Trophoblast cell (in vitro differentiated cells and primary cell): Measurements from ENCODE around the gene KRTAP12-3.
"Not testable (repeated sequence)": the region's sequence is repeated elsewhere in the genome, so short reads cannot be mapped to it uniquely, and the experiment has no call there.

ENCODE experiments used
- DNase-seq, 2 donors: peaks; one replicate each; pipeline ENCODE4 v3.0.0-alpha.2; 2016
- H2AFZ ChIP-seq: 2 replicates; pipeline ENCODE4 v1.6.1; 2013; ENCODE audit warnings: low read length, moderate library complexity, mild to moderate bottlenecking; ENCODE audit not compliant: insufficient read depth, poor library complexity
- H2AK5ac ChIP-seq: 2 replicates; pipeline ENCODE4 v1.6.1; 2013; ENCODE audit warnings: mild to moderate bottlenecking, low read length
- H2BK120ac ChIP-seq: 2 replicates; pipeline ENCODE4 v1.6.1; 2013; ENCODE audit warnings: low read length, mild to moderate bottlenecking, moderate library complexity; ENCODE audit not compliant: insufficient read depth, poor library complexity
- H2BK12ac ChIP-seq: 2 replicates; pipeline ENCODE4 v1.6.1; 2013; ENCODE audit warnings: mild to moderate bottlenecking, low read length, moderate library complexity
- H2BK5ac ChIP-seq: 2 replicates; pipeline ENCODE4 v1.6.1; 2013; ENCODE audit warnings: low read length, low read depth, moderate library complexity, mild to moderate bottlenecking; ENCODE audit not compliant: poor library complexity
- H3K14ac ChIP-seq: 2 replicates; pipeline ENCODE4 v1.6.1; 2013; ENCODE audit warnings: mild to moderate bottlenecking, low read length
- H3K18ac ChIP-seq: 2 replicates; pipeline ENCODE4 v1.6.1; 2013; ENCODE audit warnings: mild to moderate bottlenecking, low read length
- H3K23ac ChIP-seq: 2 replicates; pipeline ENCODE4 v1.6.1; 2013; ENCODE audit warnings: low read length
- H3K27ac ChIP-seq: 2 replicates; pipeline ENCODE4 v1.5.1; 2013; ENCODE audit warnings: low read depth, mild to moderate bottlenecking, inconsistent platforms, low read length, moderate library complexity
- H3K27me3 ChIP-seq: 2 replicates; pipeline ENCODE4 v1.6.1; 2013; ENCODE audit warnings: inconsistent platforms, mild to moderate bottlenecking, low read length, moderate library complexity; ENCODE audit not compliant: insufficient read depth
- H3K36me3 ChIP-seq, 2 experiments: 1 replicate in 1 of 2; 2 replicates in 1 of 2; pipeline ENCODE4 v1.6.1; 2013; ENCODE audit warnings: low read length in 2 of 2, mild to moderate bottlenecking in 2 of 2, moderate library complexity in 1 of 2; ENCODE audit not compliant: insufficient read depth in 2 of 2, control insufficient read depth in 1 of 2
- H3K4ac ChIP-seq: 2 replicates; pipeline ENCODE4 v1.6.1; 2013; ENCODE audit warnings: low read depth, mild to moderate bottlenecking, low read length, moderate library complexity
- H3K4me1 ChIP-seq, 2 experiments: 1 replicate in 1 of 2; 2 replicates in 1 of 2; pipeline ENCODE4 v1.6.1; 2013; ENCODE audit warnings: low read length in 2 of 2, mild to moderate bottlenecking in 2 of 2, moderate library complexity in 1 of 2; ENCODE audit not compliant: insufficient read depth in 2 of 2, control insufficient read depth in 1 of 2
- H3K4me2 ChIP-seq: 2 replicates; pipeline ENCODE4 v1.6.1; 2013; ENCODE audit warnings: inconsistent platforms, mild to moderate bottlenecking, low read length, moderate library complexity
- H3K4me3 ChIP-seq: 2 replicates; pipeline ENCODE4 v1.5.1; 2013; ENCODE audit warnings: mild to moderate bottlenecking, low read depth, low read length, inconsistent platforms
- H3K79me1 ChIP-seq: one replicate; pipeline ENCODE4 v1.6.1; 2013; ENCODE audit warnings: low read length
- H3K79me2 ChIP-seq: 2 replicates; pipeline ENCODE4 v1.6.1; 2013; ENCODE audit warnings: low read length, mild to moderate bottlenecking; ENCODE audit not compliant: control insufficient read depth, insufficient read depth, poor library complexity
- H3K9ac ChIP-seq: 2 replicates; pipeline ENCODE4 v1.6.1; 2013; ENCODE audit warnings: mild to moderate bottlenecking, low read length
- H3K9me3 ChIP-seq: 2 replicates; pipeline ENCODE4 v1.6.1; 2013; ENCODE audit warnings: low read depth, mild to moderate bottlenecking, control low read depth, inconsistent platforms, low read length; ENCODE audit not compliant: insufficient read depth
- H4K12ac ChIP-seq: 2 replicates; pipeline ENCODE4 v1.6.1; 2013; ENCODE audit warnings: low read depth, mild to moderate bottlenecking, low read length, moderate library complexity
- H4K8ac ChIP-seq: 2 replicates; pipeline ENCODE4 v1.6.1; 2013; ENCODE audit warnings: low read depth, mild to moderate bottlenecking, low read length, moderate library complexity
- H4K91ac ChIP-seq: one replicate; pipeline ENCODE4 v1.6.1; 2013; ENCODE audit warnings: low read depth, mild to moderate bottlenecking, low read length, moderate library complexity
- whole genome bisulfite sequencing: extraction: QIAGEN DNeasy Blood & Tissue Kit; methylation state at CpG from one replicate; pipeline ENCODE4 v1.1.7; 2013; ENCODE audit warnings: missing lambda C conversion rate; ENCODE audit not compliant: insufficient read length, insufficient coverage; ENCODE audit errors: extremely low coverage; 5-methylcytosine and 5-hydroxymethylcytosine counted together

KRTAP12-3 gene

GRCh38 chr21:44638506-44639330, 19.0 kb upstream of the KRTAP12-3 start:
- not testable (repeated sequence) for H2AFZ ChIP-seq, H2AK5ac ChIP-seq, H3K4me2 ChIP-seq, H3K79me2 ChIP-seq, H3K4ac ChIP-seq, H3K23ac ChIP-seq, H3K36me3 ChIP-seq, H4K12ac ChIP-seq, H3K4me1 ChIP-seq, H3K9me3 ChIP-seq, H2BK120ac ChIP-seq, H2BK12ac ChIP-seq, H3K27me3 ChIP-seq, H3K9ac ChIP-seq, H2BK5ac ChIP-seq, H4K91ac ChIP-seq, DNase-seq, H3K14ac ChIP-seq, H3K79me1 ChIP-seq, H3K18ac ChIP-seq, H3K4me3 ChIP-seq, H3K27ac ChIP-seq, H4K8ac ChIP-seq
- WGBS = no CpG with 5 or more reads among the region's 21 CpGs

GRCh38 chr21:44639331-44639655, 18.4 kb upstream of the KRTAP12-3 start:
- Histone ChIP-seq H3K27me3 (no peaks in the 10 kb centered on the region), H2AK5ac (no peak overlapping the region), H3K36me3 (no peaks in the 10 kb centered on the region), H3K4ac (no peak overlapping the region), H4K8ac (no peak overlapping the region), H4K12ac (no peak overlapping the region), H3K27ac (no peak overlapping the region), H4K91ac (no peak overlapping the region), H2AFZ (no peak overlapping the region), H3K4me3 (no peak overlapping the region), H3K9ac (no peak overlapping the region), H3K18ac (no peak overlapping the region), H3K4me2 (no peak overlapping the region), H3K14ac (no peak overlapping the region), H2BK12ac (no peak overlapping the region), H3K4me1 (no peaks in the 10 kb centered on the region), H3K23ac (no peak overlapping the region), H2BK120ac (no peak overlapping the region), H3K79me1 (no peaks in the 10 kb centered on the region), H3K79me2 (no peaks in the 10 kb centered on the region), H3K9me3 (no peaks in the 10 kb centered on the region), H2BK5ac (no peak overlapping the region)
- DNase-seq = no peak
- no CpG with 5 or more reads among the region's 12 CpGs for WGBS

- H3K9ac ChIP-seq = no peak overlapping the region
- no peak overlapping the region for H4K12ac ChIP-seq
- H2AFZ ChIP-seq = no peak overlapping the region
- no peak overlapping the region for H2AK5ac ChIP-seq
- H4K8ac ChIP-seq = no peak overlapping the region
- H3K18ac ChIP-seq = no peak overlapping the region
- H3K79me1 ChIP-seq = no peaks in the 10 kb centered on the region
- H3K36me3 ChIP-seq = no peaks in the 10 kb centered on the region
- DNase-seq = no peak
- H3K4me3 ChIP-seq = no peak overlapping the region
- no peaks in the 10 kb centered on the region for H3K9me3 ChIP-seq
- no peaks in the 10 kb centered on the region for H3K79me2 ChIP-seq
- H3K23ac ChIP-seq = no peak overlapping the region
- H2BK120ac ChIP-seq = no peak overlapping the region
- H2BK5ac ChIP-seq = no peak overlapping the region
- H2BK12ac ChIP-seq = no peak overlapping the region
- no peak overlapping the region for H3K4ac ChIP-seq
- no peaks in the 10 kb centered on the region for H3K27me3 ChIP-seq
- H3K27ac ChIP-seq = no peak overlapping the region
- no peak overlapping the region for H3K4me2 ChIP-seq
- H3K4me1 ChIP-seq = no peaks in the 10 kb centered on the region
- no CpG with 5 or more reads among the region's 5 CpGs for WGBS
- H4K91ac ChIP-seq = no peak overlapping the region
- H3K14ac ChIP-seq = no peak overlapping the region
Measured at GRCh38 chr21:44640761-44641160, 17.0 kb upstream of the KRTAP12-3 start.

- H3K4ac ChIP-seq = no peak overlapping the region
- no peak overlapping the region for H3K4me3 ChIP-seq
- no peak overlapping the region for H3K14ac ChIP-seq
- H2AK5ac ChIP-seq = no peak overlapping the region
- H3K9me3 ChIP-seq = no peaks in the 10 kb centered on the region
- no peak for DNase-seq
- H3K36me3 ChIP-seq = no peaks in the 10 kb centered on the region
- H3K18ac ChIP-seq = no peak overlapping the region
- no peaks in the 10 kb centered on the region for H3K27me3 ChIP-seq
- no peak overlapping the region for H3K9ac ChIP-seq
- H4K12ac ChIP-seq = no peak overlapping the region
- H2BK12ac ChIP-seq = no peak overlapping the region
- H2BK5ac ChIP-seq = no peak overlapping the region
- H3K79me2 ChIP-seq = no peaks in the 10 kb centered on the region
- no peak overlapping the region for H4K91ac ChIP-seq
- WGBS = no CpG with 5 or more reads among the region's 14 CpGs
- H3K79me1 ChIP-seq = no peaks in the 10 kb centered on the region
- no peak overlapping the region for H3K23ac ChIP-seq
- H3K4me2 ChIP-seq = no peak overlapping the region
- H2BK120ac ChIP-seq = no peak overlapping the region
- no peak overlapping the region for H2AFZ ChIP-seq
- no peak overlapping the region for H3K27ac ChIP-seq
- H3K4me1 ChIP-seq = no peaks in the 10 kb centered on the region
- no peak overlapping the region for H4K8ac ChIP-seq
Measured at GRCh38 chr21:44643741-44644310, 13.9 kb upstream of the KRTAP12-3 start.
